ENCODE results near the gene FAM83E.
A peak's percentile ranks its signal among the peaks of the same experiment; 100 is the strongest.
"Not testable (repeated sequence)": the region's sequence is repeated elsewhere in the genome, so short reads cannot be mapped to it uniquely, and the experiment has no call there.

FAM83E gene

DNA sequence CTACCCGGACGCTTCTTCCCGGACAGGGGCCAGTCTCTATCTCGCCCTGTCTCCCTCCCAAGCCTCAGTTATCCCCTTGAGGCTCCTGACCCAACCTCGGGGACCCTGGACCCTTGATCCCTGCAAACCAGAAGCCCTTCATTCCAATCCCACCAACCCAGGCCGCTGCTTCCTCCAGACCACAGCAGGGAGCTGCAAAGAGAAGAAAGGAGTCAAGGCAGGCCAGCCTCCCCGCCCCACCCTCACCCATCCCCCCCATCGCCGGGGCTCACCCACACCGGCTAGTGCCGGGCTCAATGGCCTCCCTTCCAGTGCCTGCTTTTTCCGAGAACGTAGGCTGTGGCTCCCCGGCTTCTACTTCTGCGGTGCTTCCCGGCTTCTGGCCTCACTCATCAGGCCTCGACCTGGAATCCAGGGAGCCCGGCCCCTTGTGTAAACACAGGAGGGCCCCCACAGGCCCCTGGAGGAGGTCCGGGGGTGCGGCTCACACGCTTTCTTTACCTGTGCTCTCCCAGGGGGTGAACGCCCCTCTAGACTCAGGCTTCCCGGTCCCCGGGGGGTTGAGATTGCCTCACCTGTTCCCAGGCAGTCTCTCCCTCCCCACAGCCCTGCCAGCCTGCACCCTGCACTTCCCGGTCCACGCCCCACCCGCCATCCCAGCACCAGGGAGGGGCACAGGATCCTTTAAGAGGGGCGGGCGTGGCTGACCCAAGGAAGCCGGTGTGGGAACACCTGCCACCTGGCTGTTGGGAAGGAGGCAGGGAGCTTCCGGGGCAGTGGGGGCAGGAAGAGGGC, at the start of gene FAM83E:
Gene FAM83E (minus strand): TSS at position 641 of the 795 bp plus-strand sequence. CDS start 1,704 bp downstream, outside the sequence.
- no peak for DNase-seq

GRCh38 chr19:48664476-48664875, 49.6 kb upstream of the FAM83E start:
- DNase-seq = no peak

DNA sequence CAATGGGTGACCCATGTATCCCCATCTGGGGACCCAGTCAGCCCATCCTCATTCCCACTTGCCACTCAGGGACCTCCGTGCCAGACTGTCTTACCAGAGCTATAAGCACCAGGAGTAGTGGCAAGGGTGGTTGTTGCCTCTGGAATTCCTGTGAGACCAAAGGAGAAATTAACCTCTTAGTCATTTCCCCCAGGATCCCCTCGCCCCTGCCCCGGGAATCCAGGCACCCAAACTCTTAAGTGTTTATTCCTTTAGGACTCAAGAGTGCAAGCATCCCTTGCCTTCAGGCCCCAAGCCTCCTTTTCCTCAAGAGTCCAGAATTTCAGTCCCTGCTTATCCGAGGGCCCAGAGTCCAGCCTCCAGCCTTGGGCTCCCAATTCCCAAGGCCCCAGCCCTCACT, 48.8 kb upstream of the FAM83E start:
- no peak for DNase-seq

GRCh38 chr19:48661711-48662090, 46.8 kb upstream of the FAM83E start:
- DNase-seq = no peak

DNA sequence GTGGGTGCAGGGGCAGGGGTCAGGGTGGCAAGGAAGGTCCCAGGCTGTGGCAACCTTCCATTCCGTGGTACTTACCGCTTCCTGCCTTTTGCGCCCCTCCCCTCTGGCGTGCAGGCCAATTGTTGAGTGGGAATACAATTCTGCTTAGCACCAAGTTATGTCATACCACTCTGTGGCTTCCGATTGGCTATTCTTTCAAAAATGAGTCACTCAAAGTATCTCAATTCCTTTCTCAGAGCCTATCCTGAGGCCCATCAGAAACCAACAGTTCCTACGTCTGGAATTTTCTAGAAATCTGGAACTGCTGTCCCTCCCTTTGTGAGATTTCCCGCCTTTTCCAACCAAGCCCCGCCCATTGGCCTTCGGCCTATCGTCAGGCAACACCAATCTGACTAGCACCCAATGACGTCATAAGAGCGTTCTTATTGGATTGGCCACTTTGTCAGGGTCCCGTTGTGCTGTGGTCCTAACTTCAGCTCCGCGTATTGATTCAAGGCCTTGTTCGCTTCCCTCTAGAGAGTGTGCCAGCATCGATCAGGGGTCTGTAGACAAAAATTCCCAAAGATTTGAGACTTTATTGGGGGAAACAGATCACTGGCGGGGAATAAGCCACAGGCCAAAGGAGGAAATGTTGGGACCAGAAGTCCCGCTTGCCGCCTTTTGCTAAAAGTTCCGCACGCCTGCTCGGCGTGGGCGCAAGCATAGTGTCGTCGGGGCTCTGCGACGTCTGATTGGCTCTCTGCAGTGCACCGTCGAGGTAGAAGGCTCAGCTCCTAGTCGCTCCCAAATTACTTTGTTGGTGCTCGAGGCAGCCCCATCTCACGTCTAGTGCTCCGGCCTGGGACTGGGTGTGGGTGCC, 46.2 kb upstream of the FAM83E start:
- peak; percentile 72 for DNase-seq

DNA sequence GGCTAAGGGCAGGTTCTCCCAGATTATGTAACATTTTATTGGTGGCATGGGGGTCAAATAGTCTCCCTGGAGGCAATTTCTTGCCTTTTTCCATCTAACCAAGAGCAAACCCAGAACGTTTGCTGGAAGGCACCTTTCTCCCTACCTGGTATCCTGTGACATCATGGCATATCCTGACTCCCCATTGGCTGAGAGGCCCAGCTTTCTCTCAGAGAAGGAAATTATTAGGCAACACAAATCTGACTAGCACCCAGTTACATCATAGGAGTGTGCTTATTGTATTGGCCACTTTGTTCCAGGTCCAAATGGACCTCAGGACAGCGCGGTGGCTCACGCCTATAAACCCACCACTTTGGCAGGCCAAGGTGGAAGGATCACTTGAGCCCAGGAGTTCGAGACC, 44.9 kb upstream of the FAM83E start:
- no peak for DNase-seq

- DNase-seq = no peak
Measured at GRCh38 chr19:48658483-48658882, 43.6 kb upstream of the FAM83E start.

GRCh38 chr19:48657828-48658227, 43.0 kb upstream of the FAM83E start:
- not testable (repeated sequence) for DNase-seq

DNA sequence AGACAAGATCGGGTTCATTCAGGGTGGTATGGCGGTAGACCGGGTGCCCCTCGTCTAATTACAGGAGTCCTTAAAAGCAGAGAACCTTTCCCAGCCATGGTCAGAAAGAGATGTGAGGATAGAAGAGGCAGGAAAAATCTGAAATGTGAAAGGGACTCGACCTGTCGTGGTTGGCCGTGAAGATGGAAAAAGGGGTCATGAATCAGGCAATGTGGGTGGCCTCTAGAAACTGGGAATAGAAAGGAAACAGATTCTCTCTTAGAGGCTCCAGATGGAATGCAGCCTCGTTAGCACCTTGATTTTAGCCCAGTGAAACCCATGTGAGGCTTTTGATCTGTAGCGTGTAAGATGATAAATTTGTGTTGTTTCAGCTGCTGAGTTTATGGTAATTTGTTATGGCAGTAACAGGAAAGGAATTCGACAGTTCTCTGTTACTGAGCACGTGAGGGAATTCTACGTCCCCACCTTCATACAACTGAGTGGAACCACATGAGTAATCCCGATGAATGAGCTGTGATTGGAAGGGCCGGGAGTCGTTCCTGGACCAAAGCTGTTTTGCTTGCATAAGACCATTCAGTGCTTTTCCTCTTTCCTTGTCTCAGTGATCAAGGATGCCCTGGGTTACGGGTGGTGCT, 42.1 kb upstream of the FAM83E start:
- no peak for DNase-seq

DNA sequence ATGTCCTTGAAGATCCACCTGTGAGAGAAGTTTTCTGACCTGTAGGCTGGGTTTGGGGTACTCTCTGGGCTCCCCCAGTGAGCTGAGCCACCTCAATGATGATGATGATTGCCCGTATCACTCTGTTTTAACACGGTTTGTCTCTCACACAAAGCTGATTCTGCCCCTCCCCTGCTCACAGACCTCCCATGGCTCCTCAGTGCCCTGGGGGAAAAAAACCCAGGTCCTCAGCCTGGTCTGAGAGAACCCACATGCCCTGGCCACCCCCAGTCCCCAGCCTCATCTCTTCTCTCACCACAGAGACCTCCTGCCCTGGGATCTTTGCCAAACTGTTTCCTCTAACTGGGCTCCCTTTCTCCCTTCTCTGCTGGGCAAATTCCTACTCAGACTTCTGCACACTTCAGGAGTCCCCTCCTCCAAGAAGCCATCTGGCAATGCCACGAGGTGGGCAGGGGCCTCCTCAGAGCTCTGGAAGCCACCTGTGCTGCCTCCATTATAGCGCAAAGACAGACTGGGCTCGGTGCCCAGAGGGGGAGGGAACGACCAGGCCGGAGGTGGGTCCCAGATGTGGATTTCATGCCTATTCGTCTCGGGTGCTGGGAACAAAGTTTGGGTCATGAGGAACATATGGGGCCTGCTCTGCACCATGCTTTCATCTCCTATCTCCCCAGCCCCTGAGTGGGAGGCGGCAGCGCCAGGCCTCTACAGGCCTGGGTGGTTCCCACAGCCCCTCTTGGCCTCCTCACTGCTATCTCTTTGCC, 39.6 kb upstream of the FAM83E start:
- no peak for DNase-seq

DNA sequence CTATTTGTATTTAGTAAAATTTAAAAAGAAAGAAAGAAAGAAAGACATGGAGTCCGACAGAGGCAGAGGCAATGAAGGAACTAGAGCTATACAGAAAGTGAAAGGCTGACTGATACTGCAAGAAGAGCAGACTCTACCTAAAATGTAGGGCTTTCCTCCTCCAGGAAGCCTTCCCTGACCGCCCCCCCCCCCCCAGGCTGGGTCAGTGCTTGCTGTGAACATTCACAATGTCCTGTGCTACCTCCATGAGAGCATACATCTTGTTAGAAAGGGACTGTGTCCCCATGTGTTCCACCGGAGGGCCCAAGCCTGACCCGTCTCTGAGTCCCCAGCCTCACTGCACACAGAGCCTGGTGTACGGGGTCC, 36.8 kb upstream of the FAM83E start:
- DNase-seq = no peak

DNA sequence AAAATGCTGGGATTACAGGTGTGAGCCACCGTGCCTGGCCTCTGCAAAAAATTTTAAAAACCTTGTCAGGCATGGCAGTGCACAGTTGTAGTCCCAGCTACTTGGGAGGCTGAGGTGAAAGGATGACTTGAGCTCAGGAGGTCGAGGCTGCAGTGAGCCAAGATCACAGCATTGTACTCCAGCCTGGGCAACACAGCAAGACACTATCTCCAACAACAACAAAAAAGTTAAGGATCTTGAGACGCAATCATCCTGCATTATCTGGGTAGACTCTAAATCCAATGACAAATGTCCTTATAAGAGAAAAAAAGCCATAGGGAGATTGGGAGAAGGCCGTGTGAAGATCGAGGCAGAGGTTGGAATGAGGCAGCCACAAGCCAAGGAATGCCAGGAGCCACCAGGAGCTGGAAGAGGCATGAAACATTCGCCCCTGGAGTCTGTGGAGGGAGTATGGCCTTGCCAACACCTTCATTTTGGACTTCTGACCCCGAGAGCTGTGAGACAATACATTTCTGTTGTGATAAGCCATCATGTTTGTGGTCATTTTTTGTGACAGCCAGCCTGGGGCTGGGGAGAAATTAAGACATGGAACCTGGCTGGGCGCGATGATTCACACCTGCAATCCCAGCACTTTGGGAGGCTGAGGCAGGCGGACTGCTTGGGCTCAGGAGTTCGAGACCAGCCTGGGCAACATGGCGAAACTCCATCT, 36.3 kb upstream of the FAM83E start:
- DNase-seq = no peak

GRCh38 chr19:48648134-48648533, 33.3 kb upstream of the FAM83E start:
- DNase-seq = no peak

- no peak for DNase-seq
Measured at GRCh38 chr19:48646722-48647216, 31.9 kb upstream of the FAM83E start.

GRCh38 chr19:48646001-48646721, 31.3 kb upstream of the FAM83E start, which contains the start of gene CA11:
TSS of gene CA11 (minus strand) at chr19:48646187. CDS start at chr19:48645632, 555 bp downstream.
- DNase-seq = peak; percentile 89

GRCh38 chr19:48645620-48646000, 30.7 kb upstream of the FAM83E start:
- no peak for DNase-seq

GRCh38 chr19:48644839-48645619, 30.2 kb upstream of the FAM83E start:
- DNase-seq = peak; percentile 68

DNA sequence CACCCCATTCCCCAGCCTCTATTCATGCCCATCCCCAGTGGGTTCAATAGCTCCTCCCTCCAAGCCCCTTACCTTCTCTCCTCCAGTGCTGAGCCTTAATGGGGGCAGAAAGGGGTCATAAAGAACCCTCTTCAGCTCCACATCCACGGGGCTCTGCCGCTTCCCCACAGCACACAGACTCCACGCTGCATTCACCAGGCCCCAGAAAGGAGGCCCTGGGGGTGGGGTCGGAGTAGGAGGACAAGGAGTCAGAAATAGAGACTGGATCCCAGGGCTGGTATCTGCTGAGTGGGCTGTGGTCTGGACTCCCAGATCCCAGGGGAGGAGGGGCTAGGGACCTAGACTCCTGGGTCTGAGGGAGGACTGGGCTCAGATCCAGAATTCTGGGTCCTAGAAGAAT, 29.5 kb upstream of the FAM83E start:
- no peak for DNase-seq

- no peak for DNase-seq
Measured at GRCh38 chr19:48642862-48643261, 28.0 kb upstream of the FAM83E start.

DNA sequence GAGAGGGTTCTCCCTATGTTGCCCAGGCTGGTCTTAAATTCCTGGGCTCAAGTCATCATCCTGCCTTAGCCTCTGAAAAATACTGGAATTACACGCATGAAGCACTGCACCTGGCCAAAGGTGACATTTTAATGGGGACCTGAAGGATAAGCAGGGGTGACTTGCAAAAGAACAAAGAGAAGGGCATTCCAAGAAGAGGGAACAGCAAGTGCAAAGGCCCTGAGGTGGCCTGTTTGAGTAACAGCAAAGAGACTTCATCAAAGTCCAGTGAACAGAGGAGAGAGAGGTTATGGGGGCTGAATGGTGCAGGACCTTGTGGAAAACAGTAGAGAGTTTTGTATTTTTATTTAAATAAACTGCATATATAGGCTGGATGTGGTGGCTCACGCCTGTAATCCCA, 27.0 kb upstream of the FAM83E start:
- no peak for DNase-seq

All from stimulated activated CD4-positive, alpha-beta T cell treated with anti-CD3 and anti-CD28 coated beads, Interleukin-4, amount 100 ng/mL, for 1 hour (primary cell).